Measurements from ENCODE around the gene CYCS.
"Not testable (repeated sequence)": the region's sequence is repeated elsewhere in the genome, so short reads cannot be mapped to it uniquely, and the experiment has no call there.

Gene CYCS

DNA sequence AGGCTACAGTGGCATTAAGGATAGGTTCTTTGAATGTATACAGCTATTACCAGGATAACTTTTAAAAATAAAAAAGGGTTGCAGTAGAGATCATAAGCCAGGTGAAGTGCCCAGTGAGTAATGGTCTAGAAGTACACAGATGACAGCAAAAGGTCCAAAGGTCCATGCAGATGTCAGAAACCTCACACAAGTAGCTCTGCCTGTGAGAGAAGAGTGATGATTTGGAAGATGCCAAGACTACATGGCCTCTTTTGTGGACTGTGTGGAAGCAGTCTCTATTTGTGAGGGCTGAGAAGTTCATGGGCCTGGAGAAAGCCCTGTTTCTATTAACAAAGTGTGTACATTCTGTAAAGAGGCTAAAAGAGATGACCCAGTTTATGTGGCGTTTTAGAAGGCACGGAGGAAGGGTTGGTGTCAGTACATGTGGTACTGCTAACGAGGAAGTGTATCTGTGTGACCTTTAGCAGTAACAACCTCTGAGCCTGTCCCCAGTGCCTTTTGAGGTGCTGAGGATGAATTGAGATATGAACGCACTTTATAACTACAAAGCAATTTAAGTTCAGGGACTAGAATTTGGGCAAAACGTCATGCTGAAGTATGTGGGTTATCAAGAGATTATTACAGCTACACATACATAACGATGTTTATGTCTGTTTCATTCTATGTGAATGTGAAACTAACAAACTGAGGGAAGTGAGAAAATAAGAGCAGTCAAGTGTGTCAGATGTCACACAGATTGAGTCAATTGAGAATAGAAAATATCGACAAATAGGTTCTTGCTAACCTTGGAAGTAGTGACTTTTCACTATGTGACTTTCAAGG lies 7.6 kb downstream of the CYCS start:
- no peak for DNase-seq

DNA sequence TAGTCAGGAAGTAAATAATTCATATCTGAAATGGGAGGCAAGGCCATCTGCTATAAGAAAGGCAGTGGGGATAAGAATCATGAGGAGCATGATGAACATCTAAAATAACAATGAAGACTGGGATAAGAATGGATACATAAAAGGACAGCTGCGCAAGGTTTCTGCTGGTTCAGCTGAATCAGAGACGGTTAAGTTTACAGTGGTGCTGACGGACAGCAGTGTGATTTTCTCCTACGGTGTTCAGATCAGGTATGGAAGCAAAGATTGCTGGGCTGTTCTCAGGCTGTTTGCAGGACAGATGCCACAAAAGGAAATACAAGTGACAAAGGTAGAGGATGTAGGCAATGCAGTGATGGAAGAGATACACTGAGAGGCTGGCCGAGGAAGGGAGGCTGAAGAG lies 8.4 kb downstream of the CYCS start:
- DNase-seq: no peak

DNA sequence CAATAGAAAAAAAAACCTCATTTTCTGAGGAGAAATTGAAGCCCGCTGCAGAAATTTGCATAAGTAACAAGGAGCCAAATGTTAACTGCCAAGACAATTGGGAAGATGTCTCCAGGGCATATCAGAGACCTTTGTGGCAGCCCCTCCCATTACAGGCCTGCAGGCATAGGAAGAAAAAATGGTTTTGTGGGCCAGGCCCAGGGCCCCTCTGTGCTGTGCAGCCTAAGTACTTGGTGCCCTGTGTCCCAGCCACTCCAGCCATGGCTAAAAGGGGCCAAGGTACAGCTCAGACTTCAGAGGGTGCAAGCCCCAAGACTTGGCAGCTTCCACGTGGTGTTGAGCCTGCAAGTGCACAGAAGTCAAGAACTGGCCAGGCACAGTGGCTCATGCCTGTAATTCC lies 14.5 kb downstream of the CYCS start:
- DNase-seq: not testable (repeated sequence)

DNA sequence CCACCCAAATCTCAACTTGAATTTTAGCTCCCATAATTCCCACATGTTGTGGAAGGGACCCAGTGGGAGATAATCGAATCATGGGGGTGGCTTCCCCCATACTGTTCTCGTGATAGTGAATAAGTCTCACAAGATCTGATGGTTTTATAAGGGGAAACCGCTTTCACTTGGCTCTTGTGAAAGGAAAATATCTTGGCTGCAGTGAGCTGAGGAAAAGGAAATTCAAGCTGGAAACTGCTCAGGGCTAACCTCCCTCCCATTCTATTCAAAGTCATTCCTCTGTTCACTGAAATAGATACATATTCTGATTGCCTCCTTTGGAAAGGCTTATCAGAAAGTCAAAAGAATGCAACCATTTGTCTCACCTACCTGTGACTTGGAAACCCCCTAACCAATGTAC lies 15.8 kb downstream of the CYCS start:
- no peak for DNase-seq

DNA sequence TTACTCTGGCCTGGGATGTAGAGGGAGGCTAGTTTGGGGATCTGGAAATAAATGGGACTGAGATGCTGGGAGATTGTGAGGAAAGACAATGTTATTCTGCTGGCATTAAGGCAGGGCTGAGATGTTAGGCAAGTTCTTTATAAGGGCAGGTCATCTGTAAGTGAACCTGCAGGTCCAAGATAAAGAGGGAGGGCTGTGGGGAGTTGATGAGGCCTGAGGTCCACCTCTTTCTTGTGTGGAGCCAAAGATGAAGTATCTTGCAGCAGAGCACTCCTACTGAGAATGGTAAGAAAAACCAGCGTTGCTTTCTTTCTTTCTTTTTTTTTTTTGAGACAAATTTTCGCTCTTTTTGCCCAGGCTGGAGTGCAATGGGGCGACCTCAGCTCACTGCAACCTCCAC lies 19.1 kb downstream of the CYCS start:
- no peak for DNase-seq

DNA sequence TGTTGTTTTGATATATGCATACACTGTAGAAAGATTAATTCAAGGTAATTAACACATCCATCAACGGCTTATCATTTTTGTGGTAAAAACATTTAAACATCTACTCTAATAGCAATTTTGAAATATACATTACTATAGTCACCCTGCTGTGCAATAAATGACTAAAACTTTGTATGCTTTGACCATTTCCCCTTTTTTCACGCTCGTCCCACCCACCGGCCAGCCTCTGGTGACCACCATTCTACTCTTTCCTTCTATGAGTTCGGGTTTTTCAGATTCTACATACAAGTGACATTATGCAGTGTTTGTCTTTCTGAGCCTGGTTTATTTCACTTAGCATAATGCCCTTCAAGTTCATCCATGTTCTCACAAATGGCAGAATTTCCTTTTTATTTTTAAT lies 21.3 kb downstream of the CYCS start:
- no peak for DNase-seq

DNA sequence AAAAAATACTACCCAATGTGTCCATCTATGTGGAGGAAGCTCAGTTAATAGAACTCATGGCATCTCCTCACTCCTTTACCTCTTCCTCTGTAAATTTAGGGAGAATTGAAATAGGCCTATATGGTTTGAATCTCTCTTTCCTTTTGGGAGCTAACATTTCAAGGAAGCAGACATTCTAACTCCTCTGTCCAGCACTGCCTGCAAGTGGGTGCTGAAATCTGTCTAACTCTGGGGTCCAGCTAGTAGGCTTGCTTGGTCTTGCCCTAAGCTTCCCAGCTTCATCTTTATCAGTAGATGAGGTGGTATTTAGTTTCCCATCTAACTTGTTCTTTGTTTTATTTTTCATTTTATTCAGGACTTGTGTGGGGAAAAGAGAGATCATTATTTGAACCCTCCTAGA lies 23.2 kb downstream of the CYCS start:
- DNase-seq: no peak

DNA sequence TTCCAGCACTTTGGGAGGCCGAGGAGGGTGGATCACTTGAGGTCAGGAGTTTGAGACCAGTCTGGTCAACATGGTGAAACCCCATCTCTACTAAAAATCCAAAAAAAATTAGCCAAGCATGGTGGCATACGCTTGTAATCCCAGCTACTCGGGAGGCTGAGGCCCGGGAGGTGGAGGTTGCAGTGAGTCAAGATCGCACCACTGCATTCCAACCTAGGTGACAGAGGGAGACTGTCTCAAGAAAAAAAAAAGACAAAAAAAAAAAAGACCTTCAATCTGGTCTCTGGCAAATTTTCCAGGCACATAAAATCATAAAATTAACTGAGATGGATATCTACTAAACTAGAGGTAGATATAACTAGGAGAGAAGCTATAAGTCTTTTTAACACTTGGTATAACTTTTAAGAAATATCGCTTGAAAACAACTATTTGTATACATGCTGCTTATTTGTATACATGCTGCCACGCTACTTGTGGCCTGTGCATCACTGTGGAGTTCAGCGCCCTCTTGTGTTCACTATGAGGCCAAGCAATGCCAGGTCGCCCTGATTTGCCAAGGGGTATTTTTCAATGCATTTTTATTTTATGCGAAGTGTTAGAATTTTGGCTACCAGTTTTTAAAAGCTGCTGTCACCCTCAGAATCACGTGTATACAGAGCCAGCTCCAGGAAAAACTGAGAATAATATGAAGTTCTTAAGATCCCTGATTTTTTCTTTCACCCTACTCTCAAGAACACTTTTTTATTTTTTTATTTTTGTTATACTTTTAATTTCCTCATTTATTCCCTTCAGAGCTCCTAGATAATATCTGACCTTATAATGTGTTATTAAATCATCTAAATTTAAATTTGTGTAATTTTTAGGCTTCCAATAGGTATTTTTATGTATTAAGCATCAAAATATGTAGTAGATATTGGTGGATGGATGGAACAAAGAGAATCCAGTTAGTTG lies 26.7 kb downstream of the CYCS start:
- DNase-seq: peak; percentile 79

DNA sequence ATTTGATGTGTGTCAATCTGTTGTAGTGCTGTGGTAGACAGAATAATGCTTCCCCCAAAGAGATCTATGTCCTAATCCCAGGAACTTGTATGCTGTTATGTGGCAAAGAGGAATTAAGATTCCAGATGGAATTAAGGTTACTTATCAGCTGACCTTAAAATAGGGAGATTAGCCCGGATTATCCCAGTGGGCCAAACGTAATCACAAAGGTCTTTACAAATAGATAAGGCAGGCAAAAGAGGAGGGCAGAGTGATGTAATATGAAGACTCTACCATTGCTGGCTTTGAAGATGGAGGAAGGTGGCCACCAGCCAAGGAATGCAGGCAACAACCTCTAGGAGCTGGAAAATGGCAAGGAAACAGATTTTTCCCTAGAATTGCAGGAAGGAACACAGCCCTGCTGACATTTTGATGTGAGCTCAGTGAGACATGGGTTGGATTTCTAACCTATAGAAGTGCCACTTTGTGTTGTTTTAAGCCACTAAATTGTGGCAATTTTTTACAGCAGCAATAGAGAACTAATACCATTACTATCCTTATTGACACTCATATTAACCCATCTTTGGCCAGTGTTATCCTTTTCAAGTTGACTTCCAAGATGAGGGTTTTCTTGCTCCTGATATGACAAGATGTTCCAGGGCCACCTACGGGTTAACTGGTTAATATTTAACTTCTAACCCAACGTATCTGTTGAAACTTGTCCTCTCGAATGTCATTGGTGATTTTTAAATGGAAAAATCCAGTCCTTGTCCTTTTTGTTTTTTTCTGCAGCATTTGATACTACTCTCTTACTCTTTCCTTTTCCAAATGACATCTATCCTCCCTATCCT lies 29.3 kb downstream of the CYCS start:
- DNase-seq: no peak

DNA sequence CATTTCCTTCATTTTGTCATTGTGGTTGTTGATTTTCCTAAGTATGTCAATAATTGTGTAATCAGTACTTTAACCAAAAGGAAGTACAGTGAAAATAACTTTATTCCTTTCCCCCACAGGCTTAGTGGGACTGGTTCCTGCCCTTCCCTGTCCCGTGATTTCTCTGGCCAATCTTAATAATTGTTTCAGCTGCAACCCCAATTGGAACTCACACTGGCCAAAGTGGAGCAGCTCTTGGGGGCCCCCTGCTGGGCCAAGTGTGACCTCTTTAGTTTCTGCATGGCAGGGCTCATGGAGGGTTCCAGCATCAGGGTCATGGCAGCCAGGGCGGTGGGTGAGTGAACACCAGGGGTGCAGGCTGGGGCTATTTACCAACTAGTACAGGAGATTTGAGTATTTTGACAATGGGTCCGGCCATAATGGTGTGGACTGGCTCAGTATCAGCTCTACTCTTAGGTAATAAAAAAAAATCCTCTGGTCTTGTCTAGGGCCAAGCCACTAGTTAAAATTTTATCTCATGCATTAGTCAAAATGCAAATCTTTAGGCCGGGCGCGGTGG lies 31.7 kb downstream of the CYCS start:
- DNase-seq: peak; percentile 69

DNA sequence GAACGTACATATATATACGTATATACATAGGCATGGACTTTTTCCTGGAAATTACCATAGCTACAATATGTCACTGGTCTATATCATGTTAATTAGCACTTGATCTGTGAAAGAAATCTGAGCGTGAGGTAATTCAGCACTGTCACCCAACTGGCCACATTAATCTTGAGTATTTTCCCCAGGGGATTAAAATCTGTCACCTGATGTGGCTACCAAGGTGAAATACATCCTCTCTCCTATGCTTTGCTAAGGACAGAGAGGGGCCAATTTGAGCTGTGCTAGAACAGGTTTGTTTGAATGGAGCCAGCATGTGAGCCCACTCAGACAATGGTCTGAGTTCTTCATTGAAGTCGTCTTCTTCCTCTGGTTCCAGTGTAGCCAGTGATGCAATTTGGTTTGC lies 33.3 kb downstream of the CYCS start:
- DNase-seq: no peak

DNA sequence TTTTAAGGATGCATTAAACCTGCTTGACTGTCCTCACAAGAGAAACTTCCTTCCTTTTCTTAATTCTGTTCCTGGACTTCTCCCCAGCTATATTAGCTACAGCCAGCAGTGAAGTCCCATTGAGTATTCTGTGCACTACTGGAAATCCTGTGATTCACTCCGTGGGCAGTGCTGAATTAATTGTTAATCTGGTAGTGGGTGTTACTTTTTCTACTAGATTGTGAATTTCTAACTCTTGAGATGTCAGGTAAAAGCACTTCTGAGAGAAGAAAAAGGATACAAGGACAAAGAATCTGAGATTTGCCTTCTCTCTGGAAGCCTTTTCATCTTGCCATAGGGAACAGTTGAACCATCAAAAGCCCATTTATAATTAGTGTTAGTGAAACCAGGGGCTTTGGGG lies 33.9 kb downstream of the CYCS start:
- no peak for DNase-seq

DNA sequence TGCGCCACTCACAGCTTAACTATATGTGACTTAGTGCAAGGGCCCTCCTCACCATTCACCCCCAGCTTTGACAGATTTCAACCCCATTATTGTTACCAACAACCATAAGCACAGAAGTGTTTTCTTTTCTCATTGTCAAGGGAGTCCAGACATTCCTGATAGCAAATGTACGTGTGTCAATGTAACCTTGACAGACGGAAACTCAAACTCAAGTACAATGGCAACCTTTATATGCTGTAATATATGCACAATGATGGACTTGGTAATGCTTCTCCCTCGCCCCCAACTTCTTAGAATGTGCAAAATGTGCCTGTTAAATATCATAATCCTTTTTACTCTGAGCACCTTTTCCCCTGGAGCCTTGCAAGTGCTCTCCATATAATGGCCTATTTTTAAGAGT lies 34.7 kb downstream of the CYCS start:
- DNase-seq: no peak

DNA sequence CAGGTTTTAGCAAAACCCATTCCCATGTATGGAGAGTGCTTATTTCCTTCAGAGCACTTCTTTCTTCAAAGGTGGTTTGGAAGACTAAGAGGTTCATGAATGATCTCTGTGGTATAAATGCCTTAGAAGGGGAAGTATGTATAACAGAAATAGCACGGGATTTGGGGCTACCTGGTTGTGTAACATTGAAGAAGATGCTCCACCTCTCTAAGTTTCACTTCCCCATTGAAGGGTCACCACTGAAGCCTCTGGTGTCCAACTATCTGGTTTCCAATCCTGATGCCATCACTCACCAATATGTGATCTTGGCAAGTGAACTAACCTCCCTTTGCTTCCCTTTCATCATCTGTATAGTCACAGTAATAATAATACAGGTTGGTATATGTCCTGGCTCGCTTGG lies 37.2 kb downstream of the CYCS start:
- no peak for DNase-seq

DNA sequence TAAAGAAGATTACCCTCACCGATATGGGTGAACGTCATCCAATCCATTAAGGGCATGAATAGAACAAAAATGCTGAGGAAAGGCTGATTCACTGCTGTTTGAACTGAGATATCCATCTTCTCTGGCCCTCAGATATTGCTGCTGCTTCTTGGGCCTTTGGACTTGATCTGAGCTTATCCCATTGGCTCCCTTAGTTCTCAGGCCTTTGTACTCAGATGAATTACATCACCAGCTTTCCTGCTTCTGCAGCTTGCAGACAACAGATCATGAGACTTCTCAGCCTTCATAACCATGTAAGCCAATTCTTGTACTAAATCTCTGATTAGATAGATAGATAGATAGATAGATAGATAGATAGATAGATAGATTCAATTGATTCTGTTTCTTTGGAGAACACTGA lies 40.2 kb downstream of the CYCS start:
- DNase-seq: no peak

DNA sequence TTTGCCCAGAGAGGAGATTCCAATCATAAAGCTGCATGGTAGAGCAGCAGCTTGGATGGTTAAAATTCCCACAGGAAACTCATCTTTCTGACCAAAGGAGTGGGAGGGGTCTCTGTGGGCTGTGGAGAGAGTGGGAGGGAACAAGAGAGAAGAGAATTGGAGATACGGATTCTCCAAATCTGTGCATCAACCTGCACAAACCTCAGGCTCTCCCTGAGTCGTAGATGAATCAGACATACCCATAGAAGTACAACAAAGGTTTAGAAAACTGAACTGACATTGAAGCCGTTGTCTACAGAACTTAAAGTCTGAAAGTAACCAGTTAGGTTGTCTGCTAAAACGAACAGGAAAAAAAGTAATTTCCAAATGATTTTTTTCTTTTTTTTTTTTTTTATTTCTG lies 41.9 kb downstream of the CYCS start:
- DNase-seq: no peak

DNA sequence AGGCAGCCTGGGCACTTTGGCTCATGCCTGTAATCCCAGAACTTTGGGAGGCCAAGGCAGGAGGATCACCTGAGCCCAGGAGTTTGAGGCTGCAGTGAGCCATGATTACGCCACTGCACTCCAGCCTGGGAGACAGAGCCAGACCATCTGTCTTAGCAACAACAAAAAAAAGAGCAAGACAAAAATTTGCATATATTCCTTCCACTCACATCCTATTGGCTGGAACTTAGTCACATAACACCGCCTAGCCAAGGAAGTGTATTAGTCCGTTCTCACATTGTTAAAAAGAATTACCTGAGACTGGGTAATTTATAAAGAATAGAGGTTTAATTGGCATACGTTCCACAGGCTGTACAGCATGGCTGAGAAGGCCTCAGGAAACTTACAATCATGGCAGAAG lies 43.0 kb downstream of the CYCS start:
- not testable (repeated sequence) for DNase-seq

DNA sequence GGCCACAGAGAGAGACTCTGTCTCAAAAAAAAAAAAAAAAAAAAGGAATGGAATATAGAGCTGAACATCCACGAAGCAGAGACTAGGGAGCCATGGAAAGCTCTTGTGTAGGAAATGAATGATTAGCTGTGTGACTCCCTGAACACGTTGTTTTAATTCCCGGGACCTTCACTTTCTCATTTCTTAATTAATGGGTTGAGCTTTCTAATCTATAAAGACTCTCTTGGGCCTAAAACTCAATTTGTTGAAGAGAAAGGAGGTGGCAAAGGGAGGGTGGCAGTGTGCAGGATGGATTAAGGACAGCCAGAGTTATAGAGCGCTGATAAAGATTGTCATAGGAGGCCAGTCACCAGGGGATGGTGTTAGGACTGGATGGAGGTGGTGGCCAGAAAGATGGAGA lies 48.0 kb downstream of the CYCS start:
- DNase-seq: no peak

DNA sequence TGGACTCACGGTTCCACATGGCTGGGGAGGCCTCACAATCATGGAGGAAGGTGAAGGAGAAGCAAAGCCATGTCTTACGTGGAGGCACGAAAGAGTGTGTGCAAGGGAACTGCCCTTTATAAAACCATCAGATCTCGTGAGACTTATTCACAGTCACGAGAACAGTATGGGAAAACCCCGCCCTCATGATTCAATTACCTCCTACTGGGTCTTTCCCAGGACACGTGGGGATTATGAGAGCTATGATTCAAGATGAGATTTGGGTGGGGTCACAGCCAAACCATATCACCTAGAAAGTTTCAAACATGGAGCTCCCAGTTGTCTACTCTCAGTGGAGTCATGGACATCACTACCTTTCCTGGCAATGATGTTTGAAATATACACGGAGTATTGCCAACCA lies 49.6 kb downstream of the CYCS start:
- DNase-seq: no peak

DNA sequence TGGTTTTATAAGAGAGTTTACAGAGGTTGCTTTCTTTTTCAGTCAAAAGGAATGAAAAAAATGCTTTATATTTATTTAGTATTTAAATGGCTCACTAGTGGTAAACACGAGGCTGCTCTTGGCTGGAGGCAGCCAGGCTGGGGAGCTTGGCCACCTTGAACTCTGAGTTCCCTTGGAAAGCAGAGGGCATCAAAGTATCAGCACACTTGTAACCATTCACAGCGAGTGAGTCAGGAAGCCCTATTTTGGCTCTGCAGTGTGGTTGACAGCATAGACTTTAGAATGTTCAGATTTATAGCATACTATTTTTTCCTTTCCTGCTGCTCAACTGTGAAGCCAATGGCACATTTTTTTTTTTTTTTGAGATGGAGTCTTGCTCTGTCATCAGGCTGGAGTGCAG lies 51.6 kb downstream of the CYCS start:
- DNase-seq: no peak

Data from NCI-H1092 treated with DMSO at 0.1 percent for 48 hours (cell line).